EH (cell line): ENCODE data around the gene ZFYVE9.
A peak's percentile ranks its signal among the peaks of the same experiment; 100 is the strongest.
"Not testable (repeated sequence)": the region's sequence is repeated elsewhere in the genome, so short reads cannot be mapped to it uniquely, and the experiment has no call there.

Experiments used
- DNase-seq: peaks from one replicate; pipeline ENCODE4 v3.0.0-alpha.2; 2015; ENCODE audit warnings: low read depth

Gene ZFYVE9

GRCh38 chr1:52191395-52191965, 49.6 kb downstream of the ZFYVE9 start:
- DNase-seq, result peak; percentile 11

- no peak for DNase-seq
Measured at GRCh38 chr1:52192024-52192423, 50.1 kb downstream of the ZFYVE9 start.

DNA sequence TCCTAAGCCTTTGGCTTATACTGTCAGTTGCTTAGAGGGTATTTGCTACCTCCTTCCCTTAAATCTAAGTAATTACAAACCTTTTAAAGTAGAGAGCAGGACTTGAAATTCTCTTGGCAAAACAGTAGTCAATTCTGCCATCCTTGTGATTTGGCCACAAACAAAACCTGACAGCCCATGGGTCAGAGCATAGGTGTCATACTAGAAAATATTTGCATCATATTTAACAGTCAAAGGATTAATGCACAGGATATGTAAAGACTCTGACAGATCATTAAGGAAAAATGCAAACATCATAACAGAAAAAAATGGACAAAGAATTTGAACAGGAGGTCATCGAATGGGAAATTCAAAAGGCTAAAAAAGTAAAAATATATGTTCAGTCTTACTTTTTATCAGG, 50.5 kb downstream of the ZFYVE9 start:
- peak; percentile 35 for DNase-seq

- DNase-seq, result no peak
Measured at GRCh38 chr1:52193985-52194384, 52.1 kb downstream of the ZFYVE9 start.

DNA sequence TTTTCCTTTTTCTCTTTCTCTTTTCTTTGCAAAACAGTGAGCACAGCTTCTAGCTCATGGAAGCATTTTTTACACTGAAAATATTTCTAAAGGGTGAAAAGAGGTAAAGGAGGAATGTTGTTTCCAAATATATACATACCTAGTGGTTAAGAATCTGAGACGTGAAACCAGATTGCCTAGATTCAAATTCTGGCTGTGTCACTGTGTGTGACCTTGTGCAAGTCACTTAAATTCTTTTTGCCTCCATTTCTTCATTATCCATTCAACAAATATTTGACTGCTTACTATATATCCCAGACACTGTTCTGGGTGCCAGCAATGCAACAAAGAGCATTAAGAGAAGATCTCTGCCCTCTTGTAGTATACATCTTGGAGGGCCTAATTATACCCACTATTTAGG, 53.3 kb downstream of the ZFYVE9 start:
- peak; percentile 54 for DNase-seq

DNA sequence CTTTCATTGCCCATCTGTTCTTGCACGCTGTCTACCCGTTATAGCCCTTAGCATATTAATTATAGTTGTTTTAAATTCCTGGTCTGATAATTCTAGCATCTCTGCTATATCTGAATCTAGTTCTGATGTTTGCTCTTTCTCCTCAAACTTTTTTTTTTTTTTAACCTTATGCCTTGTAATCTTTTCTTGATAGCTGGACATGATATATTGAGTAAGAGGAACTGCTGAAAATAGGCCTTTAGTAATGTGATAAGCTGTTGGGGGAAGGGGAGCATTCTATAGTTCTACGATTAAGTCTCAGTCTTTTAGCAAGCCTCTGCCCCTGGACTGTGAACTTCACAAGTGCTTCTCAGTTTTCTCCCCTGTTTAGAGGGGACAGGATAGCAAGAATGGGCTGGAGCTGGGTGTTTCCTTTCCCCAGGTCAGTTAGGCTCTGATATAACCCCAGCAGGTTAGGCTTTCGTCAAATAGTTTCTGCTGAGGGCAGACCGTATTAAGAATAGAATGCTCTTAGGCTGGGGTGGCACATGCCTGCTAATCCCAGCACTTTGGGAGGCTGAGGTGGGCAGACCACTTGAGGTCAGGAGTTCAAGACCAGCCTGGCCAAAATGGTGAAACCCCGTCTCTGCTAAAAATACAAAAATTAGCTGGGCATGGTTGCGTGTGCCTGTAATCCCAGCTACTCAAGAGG, 62.2 kb downstream of the ZFYVE9 start:
- DNase-seq, result no peak

- no peak for DNase-seq
Measured at GRCh38 chr1:52204696-52205095, 62.8 kb downstream of the ZFYVE9 start.

DNA sequence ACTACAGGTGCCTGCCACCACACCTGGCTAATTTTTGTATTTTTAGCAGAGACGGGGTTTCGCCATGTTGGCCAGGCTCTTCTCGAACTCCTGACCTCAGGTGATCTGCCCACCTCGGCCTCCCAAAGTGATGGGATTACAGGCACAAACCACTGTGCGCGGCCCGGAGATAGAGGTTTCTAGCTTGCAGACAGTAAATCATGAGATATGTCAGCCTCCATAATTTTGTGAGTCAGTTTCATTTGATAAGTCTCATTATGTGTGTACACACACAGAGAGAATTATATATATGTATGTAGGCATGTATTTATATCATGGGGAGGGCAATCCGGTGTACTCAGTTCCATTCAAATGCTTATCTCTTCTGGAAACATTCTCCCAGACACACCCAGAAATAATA, 64.8 kb downstream of the ZFYVE9 start:
- DNase-seq, result not testable (repeated sequence)

GRCh38 chr1:52209429-52209828, 67.5 kb downstream of the ZFYVE9 start:
- DNase-seq, result no peak

DNA sequence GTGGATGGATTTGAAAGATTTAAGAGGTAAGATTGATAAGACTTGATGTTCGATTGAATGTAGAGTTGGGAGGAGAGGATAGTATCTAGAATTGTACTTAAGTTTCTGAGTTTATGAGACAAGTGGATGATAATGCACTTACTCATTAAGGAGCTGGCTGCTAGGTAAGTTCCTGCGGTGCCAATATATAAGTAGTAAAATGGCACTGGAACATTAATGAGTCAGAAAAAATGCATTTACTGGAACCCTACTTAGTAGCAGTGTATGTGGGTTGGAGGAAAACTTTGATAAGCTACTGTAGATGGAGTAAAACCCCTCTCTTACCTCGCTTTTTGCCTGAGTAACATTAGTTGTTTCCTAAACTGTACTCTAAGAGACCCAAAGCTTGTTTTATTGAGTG, 68.2 kb downstream of the ZFYVE9 start:
- peak; percentile 4 for DNase-seq

- no peak for DNase-seq
Measured at GRCh38 chr1:52216907-52217458, 75.1 kb downstream of the ZFYVE9 start.

DNA sequence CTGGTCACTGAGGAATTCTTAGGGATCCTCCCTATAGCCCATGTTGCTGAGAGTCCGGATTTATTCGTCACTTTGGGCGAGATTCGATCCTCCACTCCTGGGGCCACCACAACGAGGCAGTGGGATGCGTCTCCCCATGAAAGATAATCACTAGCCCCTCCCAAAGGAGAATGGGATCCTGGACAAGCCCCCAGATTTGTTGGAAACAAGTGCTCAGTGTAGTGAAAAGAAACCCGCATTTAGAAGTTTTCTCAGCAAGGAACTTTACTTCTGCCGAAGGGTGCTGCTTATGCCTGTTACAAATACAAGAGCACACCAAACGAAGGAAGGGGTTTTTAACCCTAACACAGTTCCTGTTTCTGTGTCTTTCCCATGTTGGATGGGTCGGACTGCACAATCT, 83.3 kb downstream of the ZFYVE9 start:
- DNase-seq, result no peak

GRCh38 chr1:52229494-52229893, 87.6 kb downstream of the ZFYVE9 start:
- DNase-seq, result no peak

- no peak for DNase-seq
Measured at GRCh38 chr1:52233463-52233862, 91.6 kb downstream of the ZFYVE9 start.

GRCh38 chr1:52234014-52234413, 92.1 kb downstream of the ZFYVE9 start:
- DNase-seq, result no peak

- DNase-seq, result no peak
Measured at GRCh38 chr1:52234708-52235107, 92.8 kb downstream of the ZFYVE9 start.

DNA sequence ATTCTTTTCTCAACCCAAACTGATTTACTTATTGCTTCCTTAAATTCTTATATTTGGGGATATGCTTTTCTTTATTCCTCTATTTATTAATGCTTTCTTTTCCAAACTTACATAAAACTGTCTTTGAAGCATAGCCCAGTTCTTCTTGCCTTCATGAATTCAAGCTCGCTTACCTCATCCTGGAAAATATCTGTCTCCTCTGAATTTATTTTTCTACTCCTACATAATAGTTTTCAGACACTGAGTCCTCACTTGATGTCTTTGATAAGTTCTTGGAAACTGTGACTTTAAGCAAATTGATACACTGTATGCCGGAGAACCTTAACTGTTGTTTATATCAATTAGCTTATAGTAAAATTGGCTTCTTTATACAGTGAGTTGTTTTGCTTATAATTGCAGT, 93.8 kb downstream of the ZFYVE9 start:
- DNase-seq, result no peak

DNA sequence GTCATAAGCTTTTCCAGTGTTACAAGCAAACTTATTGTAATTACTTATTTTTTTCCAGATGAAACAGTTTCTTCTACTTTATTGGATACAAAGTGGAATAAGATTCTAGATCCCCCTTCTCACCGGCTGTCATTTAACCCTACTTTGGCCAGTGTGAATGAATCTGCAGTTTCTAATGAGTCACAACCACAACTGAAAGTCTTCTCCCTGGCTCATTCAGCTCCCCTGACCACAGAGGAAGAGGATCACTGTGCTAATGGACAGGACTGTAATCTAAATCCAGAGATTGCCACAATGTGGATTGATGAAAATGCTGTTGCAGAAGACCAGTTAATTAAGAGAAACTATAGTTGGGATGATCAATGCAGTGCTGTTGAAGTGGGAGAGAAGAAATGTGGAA, 95.5 kb downstream of the ZFYVE9 start:
- peak; percentile 79 for DNase-seq

- DNase-seq, result peak; percentile 85
Measured at GRCh38 chr1:52238474-52238873, 96.6 kb downstream of the ZFYVE9 start.

DNA sequence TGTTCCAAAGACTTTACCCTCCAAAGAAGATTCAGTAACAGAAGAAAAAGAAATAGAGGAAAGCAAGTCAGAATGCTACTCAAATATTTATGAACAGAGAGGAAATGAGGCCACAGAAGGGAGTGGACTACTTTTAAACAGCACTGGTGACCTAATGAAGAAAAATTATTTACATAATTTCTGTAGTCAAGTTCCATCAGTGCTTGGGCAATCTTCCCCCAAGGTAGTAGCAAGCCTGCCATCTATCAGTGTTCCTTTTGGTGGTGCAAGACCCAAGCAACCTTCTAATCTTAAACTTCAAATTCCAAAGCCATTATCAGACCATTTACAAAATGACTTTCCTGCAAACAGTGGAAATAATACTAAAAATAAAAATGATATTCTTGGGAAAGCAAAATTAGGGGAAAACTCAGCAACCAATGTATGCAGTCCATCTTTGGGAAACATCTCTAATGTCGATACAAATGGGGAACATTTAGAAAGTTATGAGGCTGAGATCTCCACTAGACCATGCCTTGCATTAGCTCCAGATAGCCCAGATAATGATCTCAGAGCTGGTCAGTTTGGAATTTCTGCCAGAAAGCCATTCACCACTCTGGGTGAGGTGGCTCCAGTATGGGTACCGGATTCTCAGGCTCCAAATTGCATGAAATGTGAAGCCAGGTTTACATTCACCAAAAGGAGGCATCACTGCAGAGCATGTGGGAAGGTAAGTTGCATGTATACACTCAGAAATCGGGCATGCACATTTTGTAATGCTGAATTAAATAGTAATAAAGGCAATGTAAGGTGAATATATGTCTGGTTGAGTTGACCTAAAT, 97.2 kb downstream of the ZFYVE9 start:
- peak; percentile 48 for DNase-seq

GRCh38 chr1:52239708-52240001, 97.8 kb downstream of the ZFYVE9 start:
- DNase-seq, result no peak

DNA sequence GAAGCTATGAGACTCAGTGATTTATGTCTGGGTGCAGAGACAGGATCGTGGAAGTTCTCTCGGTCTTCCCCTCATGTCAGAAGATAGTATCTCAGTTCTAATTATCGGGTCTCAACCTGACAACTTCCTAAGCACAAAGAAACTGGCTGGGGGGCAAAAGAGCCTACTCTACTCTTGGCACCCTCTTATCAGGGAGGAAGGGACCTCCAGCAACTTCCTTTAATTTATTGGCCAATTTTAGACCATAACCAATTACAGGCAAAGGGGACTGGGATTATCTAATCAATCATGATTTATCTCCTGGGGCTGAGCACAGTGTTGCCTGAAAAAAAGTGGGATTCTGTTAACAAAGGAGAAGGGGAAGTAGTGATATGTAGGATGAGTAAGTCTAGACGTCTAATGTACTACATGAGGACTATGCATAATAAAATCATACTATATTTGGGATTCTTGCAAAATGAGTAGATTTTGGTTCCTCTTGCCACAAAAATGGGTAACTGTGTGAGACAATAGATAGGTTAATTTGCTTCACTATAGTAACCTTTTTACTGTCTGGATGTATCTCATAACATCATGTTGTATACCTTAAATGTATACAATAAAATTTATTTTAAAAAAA, 98.8 kb downstream of the ZFYVE9 start:
- no peak for DNase-seq
